SU-DHL-6 (cell line): ENCODE data around the gene PTK6.

Experiments used
- H2AFZ ChIP-seq: fragments of 200-600 bp; sonication (generic); 2 replicates; pipeline ENCODE4 v1.6.1; 2014; ENCODE audit warnings: low read depth, mild to moderate bottlenecking, moderate library complexity, mixed read lengths, antibody characterized with exemption, low read length; ENCODE audit not compliant: severe bottlenecking
- H3F3A ChIP-seq: fragments of 200-600 bp; shearing (Covaris generic); 2 replicates; pipeline ENCODE4 v1.6.0; 2016; ENCODE audit warnings: antibody characterized with exemption, mild to moderate bottlenecking; ENCODE audit not compliant: insufficient read depth
- H3K27ac ChIP-seq: fragments of 200-600 bp; sonication (generic); 2 replicates; pipeline ENCODE4 v1.5.1; 2016; ENCODE audit warnings: low read depth, mild to moderate bottlenecking, low read length, moderate library complexity, mixed read lengths
- H3K27me3 ChIP-seq: fragments of 200-600 bp; sonication (generic), shearing (Covaris generic); 2 replicates; pipeline ENCODE4 v1.6.0; 2014; ENCODE audit warnings: mild to moderate bottlenecking, low read length
- H3K36me3 ChIP-seq: fragments of 200-600 bp; sonication (generic); 2 replicates; pipeline ENCODE4 v1.6.1; 2014; ENCODE audit warnings: mild to moderate bottlenecking, low read length, mixed read lengths
- H3K4me2 ChIP-seq: fragments of 300-600, 200-600 bp; shearing (Covaris generic), sonication (generic); 2 replicates; pipeline ENCODE4 v1.6.0; 2014; ENCODE audit warnings: low read length, low read depth, mild to moderate bottlenecking; ENCODE audit not compliant: poor library complexity, severe bottlenecking
- H3K4me3 ChIP-seq: fragments of 200-600 bp; sonication (generic); 2 replicates; pipeline ENCODE4 v1.5.1; 2014; ENCODE audit warnings: antibody characterized with exemption, low read length, mild to moderate bottlenecking, mixed read lengths; ENCODE audit not compliant: insufficient read depth, poor library complexity, severe bottlenecking
- H3K79me2 ChIP-seq: fragments of 200-600 bp; sonication (generic); 2 replicates; pipeline ENCODE4 v1.6.1; 2014; ENCODE audit warnings: mild to moderate bottlenecking, low read length, moderate library complexity; ENCODE audit not compliant: insufficient read depth
- H3K9ac ChIP-seq: fragments of 200-600 bp; sonication (generic); 2 replicates; pipeline ENCODE4 v1.7.0; 2014; ENCODE audit warnings: mild to moderate bottlenecking, low read length
- H3K9me2 ChIP-seq: fragments of 200-600 bp; sonication (generic); replicated peaks from 2 replicates; pipeline ENCODE4 v1.6.1; 2014; ENCODE audit warnings: low read length; ENCODE audit not compliant: insufficient read depth
- H3K9me3 ChIP-seq: fragments of 200-600 bp; sonication (generic); 2 replicates; pipeline ENCODE4 v1.6.1; 2014; ENCODE audit warnings: low read length, mixed read lengths; ENCODE audit not compliant: insufficient read depth
- H4K20me1 ChIP-seq: fragments of 200-600 bp; sonication (generic); 2 replicates; pipeline ENCODE4 v1.6.1; 2014; ENCODE audit warnings: low read depth, mild to moderate bottlenecking, antibody characterized with exemption, low read length, moderate library complexity, mixed read lengths
- EZH2phosphoT487 ChIP-seq: fragments of 200-600 bp; sonication (generic), shearing (Covaris generic); conservative IDR thresholded peaks from 2 replicates; pipeline ENCODE4 v1.6.1; 2018; ENCODE audit warnings: mild to moderate bottlenecking, antibody characterized with exemption, low read length, moderate library complexity, mixed read lengths
- TF ChIP-seq, protein P1 (sequence below): fragments of 200-600 bp; sonication (generic); IDR thresholded peaks from one replicate; pipeline ENCODE4 v1.5.1; 2017; ENCODE audit warnings: antibody characterized with exemption, mild to moderate bottlenecking, low read length, moderate library complexity; ENCODE audit not compliant: insufficient read depth, poor library complexity, severe bottlenecking

The PTK6 gene

DNA sequence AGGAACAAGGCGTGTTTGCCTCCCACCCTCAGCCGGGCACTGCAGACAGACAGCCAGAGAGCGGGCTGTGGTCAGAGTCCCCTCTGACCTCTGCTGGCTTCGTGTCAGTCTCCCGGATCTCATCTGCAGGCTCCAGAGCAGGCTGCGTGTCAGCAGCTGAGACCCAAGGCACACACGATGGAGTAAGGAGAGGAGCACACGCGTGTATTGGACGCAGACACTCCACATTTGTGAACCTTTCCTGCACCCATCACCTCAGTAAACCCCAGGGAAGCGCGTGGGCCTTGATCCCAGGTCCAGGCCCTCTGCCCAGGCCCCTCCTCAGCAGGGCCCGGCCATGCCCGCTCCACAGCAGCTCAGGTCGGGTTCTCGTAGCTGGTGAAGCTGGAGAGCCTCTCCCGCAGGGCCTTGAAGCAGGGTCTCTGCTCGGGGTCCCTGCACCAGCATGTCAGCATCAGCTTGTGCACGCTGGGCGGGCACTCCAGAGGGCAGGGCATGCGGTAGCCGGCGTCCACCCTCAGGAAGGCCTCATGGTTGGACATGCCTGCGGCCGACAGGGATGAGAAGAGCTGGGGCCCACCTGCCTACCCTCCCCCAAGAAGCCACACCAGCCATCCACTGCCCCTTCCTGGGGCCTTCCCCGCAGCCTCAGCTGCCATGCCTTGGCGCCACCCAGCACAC is 7.9 kb downstream of the PTK6 start:
- TF ChIP-seq EZH2phosphoT487: no peak
- TF ChIP-seq, protein P1, sequence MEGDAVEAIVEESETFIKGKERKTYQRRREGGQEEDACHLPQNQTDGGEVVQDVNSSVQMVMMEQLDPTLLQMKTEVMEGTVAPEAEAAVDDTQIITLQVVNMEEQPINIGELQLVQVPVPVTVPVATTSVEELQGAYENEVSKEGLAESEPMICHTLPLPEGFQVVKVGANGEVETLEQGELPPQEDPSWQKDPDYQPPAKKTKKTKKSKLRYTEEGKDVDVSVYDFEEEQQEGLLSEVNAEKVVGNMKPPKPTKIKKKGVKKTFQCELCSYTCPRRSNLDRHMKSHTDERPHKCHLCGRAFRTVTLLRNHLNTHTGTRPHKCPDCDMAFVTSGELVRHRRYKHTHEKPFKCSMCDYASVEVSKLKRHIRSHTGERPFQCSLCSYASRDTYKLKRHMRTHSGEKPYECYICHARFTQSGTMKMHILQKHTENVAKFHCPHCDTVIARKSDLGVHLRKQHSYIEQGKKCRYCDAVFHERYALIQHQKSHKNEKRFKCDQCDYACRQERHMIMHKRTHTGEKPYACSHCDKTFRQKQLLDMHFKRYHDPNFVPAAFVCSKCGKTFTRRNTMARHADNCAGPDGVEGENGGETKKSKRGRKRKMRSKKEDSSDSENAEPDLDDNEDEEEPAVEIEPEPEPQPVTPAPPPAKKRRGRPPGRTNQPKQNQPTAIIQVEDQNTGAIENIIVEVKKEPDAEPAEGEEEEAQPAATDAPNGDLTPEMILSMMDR: no peak
- Histone ChIP-seq H3F3A (0 out of 2 replicates have a peak, but pooled peaks cover 3% of the 10 kb centered on the region), H3K9me3 (no peaks in the 10 kb centered on the region), H4K20me1 (no peaks in the 10 kb centered on the region), H2AFZ (no peak overlapping the region), H3K4me2 (no peak overlapping the region), H3K27ac (no peak overlapping the region), H3K27me3 (no peaks in the 10 kb centered on the region), H3K79me2 (no peaks in the 10 kb centered on the region), H3K36me3 (no peaks in the 10 kb centered on the region), H3K9ac (no peak overlapping the region), H3K4me3 (no peak overlapping the region), H3K9me2 (no peaks in the 10 kb centered on the region)

DNA sequence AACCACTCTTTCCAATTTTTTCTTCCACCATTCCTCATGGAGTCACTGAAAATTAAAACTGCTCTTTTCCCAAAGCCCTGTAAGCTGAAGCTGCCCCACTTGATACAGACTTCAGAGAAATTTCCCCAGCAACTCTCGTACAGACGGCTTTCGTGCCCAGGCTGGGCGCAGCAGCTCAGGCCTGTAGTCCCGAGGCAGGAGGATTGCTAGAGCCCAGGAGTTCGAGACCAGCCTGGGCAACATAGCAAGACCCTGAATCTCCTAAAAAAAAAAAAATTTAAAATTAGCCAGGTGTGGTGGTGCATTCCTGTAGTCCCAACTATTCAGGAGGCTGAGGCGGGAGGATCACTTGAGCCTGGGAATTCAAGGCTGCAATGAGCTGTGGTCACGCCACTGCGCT is 10.0 kb downstream of the PTK6 start:
- no peaks in the 10 kb centered on the region for H3K27me3 ChIP-seq
- no peak overlapping the region for H3K27ac ChIP-seq
- no peak overlapping the region for H2AFZ ChIP-seq
- H3K4me2 ChIP-seq: no peak overlapping the region
- TF ChIP-seq, protein P1: no peak
- no peak for TF ChIP-seq EZH2phosphoT487
- H4K20me1 ChIP-seq: no peaks in the 10 kb centered on the region
- 0 out of 2 replicates have a peak, but pooled peaks cover 3% of the 10 kb centered on the region for H3F3A ChIP-seq
- no peak overlapping the region for H3K4me3 ChIP-seq
- H3K36me3 ChIP-seq: peaks cover under 1% of the 10 kb centered on the region; the same call in 1 of the 2 replicates
- no peak overlapping the region for H3K9ac ChIP-seq
- no peaks in the 10 kb centered on the region for H3K79me2 ChIP-seq
- H3K9me2 ChIP-seq: no peaks in the 10 kb centered on the region
- no peaks in the 10 kb centered on the region for H3K9me3 ChIP-seq

DNA sequence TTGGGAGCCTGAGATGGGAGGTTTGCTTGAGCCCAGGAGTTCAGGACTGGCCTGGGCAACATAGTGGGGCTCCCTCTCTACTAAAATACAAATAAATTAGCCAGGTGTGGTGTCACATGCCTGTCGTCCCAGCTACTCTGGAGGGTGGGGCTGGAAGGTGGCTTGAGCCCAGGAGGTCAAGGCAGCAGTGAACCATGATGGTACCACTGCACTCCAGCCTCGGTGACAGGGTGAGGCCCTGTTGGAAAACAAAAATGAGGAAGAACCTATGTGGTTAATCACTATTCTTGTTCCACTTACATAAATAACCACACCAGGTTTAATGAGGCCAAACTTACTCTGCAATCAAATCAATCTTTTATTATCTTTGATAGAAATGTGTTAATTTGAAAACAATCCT is 11.2 kb downstream of the PTK6 start:
- H3K9me3 ChIP-seq: no peaks in the 10 kb centered on the region
- no peak overlapping the region for H3K4me2 ChIP-seq
- no peak overlapping the region for H3K4me3 ChIP-seq
- TF ChIP-seq EZH2phosphoT487: no peak
- TF ChIP-seq, protein P1: no peak
- no peak overlapping the region for H3K9ac ChIP-seq
- no peak overlapping the region for H2AFZ ChIP-seq
- H3K36me3 ChIP-seq: peaks cover 3% of the 10 kb centered on the region; the same call in 1 of the 2 replicates
- H4K20me1 ChIP-seq: no peaks in the 10 kb centered on the region
- no peaks in the 10 kb centered on the region for H3K9me2 ChIP-seq
- no peaks in the 10 kb centered on the region for H3K27me3 ChIP-seq
- 0 out of 2 replicates have a peak, but pooled peaks cover 3% of the 10 kb centered on the region for H3F3A ChIP-seq
- no peak overlapping the region for H3K27ac ChIP-seq
- H3K79me2 ChIP-seq: no peaks in the 10 kb centered on the region
